GM18951 (cell line): Measurements from ENCODE around the gene OVCA2.
"Not testable (repeated sequence)": the region's sequence is repeated elsewhere in the genome, so short reads cannot be mapped to it uniquely, and the experiment has no call there.

Source experiments
- POLR2A ChIP-seq: IDR thresholded peaks from 4 replicates; pipeline ENCODE4 v1.6.1; 2011; ENCODE audit warnings: mild to moderate bottlenecking; ENCODE audit not compliant: insufficient read length, insufficient read depth; ENCODE audit errors: extremely low read depth
- in situ Hi-C: fragments of 300-500 bp; cut with MboI; formaldehyde crosslinking; loops from one replicate; pipeline ENCODE4 v1.12.0; 2022; ENCODE audit warnings: low sequenced_read_pairs, mixed read lengths, inconsistent platforms; ENCODE audit not compliant: unreplicated experiment

OVCA2 gene

DNA sequence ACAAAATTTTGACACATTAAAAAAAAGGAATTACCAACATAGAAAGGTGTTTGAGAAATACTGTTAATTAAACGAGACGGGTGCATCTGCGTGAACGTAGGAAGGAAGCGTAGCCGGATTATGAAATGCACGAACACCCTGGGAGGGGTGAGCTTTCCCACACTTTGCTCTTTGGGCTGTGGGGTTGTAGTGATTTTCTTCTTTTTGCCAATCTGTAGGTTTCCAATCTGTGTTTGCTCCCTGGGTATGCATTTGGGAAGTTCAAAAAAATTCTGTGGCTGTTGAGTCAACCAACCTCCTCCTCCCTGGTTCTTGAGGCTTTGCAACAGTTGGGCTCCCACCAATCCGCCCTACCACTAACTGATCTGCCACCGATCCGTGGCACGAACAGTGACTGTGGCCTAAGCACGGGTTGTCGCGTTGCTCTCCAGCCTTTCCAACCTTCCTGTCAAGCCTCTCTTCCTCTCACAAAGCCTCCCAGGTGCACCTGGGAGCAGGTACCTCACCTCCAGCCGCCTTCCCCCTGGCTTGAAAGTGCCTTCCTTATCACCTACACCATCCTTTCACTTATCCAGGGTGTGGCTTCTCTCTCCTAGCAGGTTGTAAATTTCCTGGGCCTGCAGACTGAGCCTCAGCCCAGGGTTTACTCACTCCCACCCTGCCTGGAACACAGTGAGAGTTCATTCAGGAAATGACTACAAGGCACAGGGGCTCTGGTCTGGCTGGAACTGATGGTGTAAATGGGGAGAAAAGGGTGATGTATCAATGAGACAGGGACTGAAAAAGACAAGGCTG lies 33.3 kb upstream of the OVCA2 start:
- TF ChIP-seq POLR2A, result no peak
- in situ Hi-C loops, result no loop called here

- in situ Hi-C loops, result no loop called here
- no peak for TF ChIP-seq POLR2A
Observed at GRCh38 chr17:2009737-2010136, 32.1 kb upstream of the OVCA2 start.

GRCh38 chr17:2011411-2012371 lies 30.1 kb upstream of the OVCA2 start:
- no peak for TF ChIP-seq POLR2A
- in situ Hi-C loops, result no loop called here

- no peak for TF ChIP-seq POLR2A
- in situ Hi-C loops, result no loop called here
Observed at GRCh38 chr17:2012499-2012898, 29.3 kb upstream of the OVCA2 start.

GRCh38 chr17:2013220-2013993 lies 28.4 kb upstream of the OVCA2 start:
- in situ Hi-C loops, result not testable (repeated sequence)

DNA sequence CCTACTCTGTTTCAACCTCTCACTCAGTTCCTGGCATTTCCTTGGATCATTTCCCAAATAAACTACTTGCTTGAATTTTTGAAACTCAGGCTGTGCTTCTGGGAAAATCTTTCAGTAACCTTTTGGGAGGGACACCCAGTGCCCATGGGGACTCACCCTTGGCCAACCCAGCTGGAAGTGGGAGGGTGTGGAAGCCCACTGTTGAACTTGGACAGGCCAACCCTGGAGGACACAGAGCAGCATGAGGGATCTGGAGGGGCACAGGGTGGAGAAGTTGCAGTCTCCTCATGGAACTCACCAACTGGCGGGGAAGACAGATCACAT lies 27.9 kb upstream of the OVCA2 start:
- in situ Hi-C loops, result no loop called here
- TF ChIP-seq POLR2A, result no peak

DNA sequence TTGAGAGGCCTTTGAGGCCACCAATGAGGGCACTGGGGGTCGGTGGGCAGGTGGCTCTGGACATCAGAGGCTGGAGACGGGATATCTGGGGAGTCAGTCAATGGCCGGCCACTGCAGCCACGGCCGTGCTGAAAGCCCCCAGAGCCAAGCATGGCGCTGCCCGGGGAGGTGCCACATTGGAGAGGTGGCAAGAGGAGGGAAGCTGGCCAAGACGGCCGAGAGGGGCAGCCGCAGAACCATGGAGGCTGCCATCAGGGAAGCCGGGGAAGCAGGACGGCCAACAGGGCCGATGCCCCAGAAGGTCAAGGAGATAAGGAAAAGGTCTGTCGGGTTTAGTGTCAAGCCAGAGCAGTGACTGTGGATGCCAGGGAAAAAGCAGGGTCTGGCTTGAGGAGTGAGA lies 26.5 kb upstream of the OVCA2 start:
- TF ChIP-seq POLR2A, result no peak
- in situ Hi-C loops, result no loop called here

GRCh38 chr17:2016494-2016893 lies 25.3 kb upstream of the OVCA2 start:
- TF ChIP-seq POLR2A, result no peak
- in situ Hi-C loops, result no loop called here

- no peak for TF ChIP-seq POLR2A
- in situ Hi-C loops, result no loop called here
Observed at GRCh38 chr17:2017274-2017941, 24.4 kb upstream of the OVCA2 start.

DNA sequence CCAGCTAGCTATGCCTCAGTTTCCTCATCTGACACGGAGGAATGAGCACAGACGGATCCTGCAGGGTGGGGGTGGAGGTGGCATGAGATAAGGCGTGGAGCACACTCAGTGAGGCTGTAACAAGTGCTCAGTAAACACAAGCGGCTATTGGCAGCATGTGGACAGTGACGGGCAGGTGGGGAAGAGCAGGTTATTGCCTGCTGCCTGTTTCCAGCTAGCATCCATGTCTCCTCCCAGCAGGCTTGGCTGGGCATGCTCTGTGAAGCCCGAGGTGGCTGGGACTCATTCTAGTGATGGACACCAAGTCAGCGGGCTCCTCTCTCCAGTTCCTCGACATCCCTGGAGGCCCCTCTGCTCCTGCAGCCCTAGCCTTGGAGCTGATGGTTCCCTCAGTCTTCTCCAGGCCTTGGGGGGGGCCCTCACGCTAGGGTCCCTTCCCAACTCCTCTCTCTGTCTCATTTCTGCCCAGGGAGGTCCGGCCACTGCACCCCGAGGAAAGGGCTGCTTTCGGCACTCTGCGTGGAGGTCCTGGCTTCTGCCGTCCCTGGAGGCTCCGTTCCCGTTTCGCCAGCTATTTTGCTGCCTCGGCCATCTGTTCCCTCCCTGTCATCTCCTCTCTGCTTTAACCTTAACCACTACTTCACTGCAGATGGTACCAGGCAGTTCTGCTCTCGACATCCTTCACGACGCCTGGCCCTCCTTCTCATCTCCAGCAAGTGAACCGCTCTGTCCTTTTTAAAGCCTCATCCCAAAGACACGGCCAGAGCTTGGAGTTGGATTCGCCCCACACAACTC lies 22.9 kb upstream of the OVCA2 start:
- in situ Hi-C loops, result no loop called here

GRCh38 chr17:2019723-2020122 lies 22.1 kb upstream of the OVCA2 start:
- TF ChIP-seq POLR2A, result no peak
- in situ Hi-C loops, result no loop called here

More for the DNA sequence above, 22.9 kb upstream of the OVCA2 start:
- TF ChIP-seq POLR2A, result no peak

DNA sequence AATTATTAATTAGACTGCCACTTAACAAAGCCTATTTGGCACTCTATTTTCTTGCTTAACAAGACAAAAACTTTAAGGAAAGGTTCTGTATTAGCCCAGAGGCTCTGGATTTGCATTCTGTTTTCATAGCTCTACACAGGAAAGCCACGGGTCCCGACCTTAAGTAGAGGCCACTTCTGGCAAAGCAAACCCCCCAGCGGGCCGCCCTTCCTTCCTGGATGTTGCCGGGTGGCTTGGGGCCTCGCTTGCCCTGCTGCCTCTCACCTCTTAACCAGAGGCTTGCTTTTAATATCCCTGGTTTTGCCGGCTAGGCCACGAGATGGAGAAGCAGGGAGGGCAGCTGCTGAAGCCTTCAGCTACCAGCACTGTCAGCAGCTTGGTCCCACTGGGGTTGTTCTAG lies 21.1 kb upstream of the OVCA2 start:
- TF ChIP-seq POLR2A, result no peak
- in situ Hi-C loops, result no loop called here
